ENCODE data around the gene AOC1. TPM values are rescaled to one million over a fixed set of nuclear protein-coding genes. Genes with fewer than 3 reads are reported as not detected.

AOC1 gene
- total and polyA plus RNA-seq, 2 experiments from 2014 or later: not detected

GRCh38 chr7:150874401-150875198, 22.3 kb downstream of the AOC1 start:
- Histone ChIP-seq H3K4me3 (no peak overlapping the region), H4K20me1 (ENCODE audit: insufficient read depth) (no peaks in the 10 kb centered on the region), H2AFZ (no peak overlapping the region), H3K27ac (no peak overlapping the region), H3K9me2 (ENCODE audit: insufficient read depth) (no peaks in the 10 kb centered on the region), H3K9ac (no peak overlapping the region), H3K79me2 (ENCODE audit: insufficient read depth) (no peaks in the 10 kb centered on the region), H3K4me1 (ENCODE audit: insufficient read depth) (no peaks in the 10 kb centered on the region), H3F3A (ENCODE audit: insufficient read depth) (no peaks in the 10 kb centered on the region), H3K36me3 (ENCODE audit: low read depth) (no peaks in the 10 kb centered on the region), H3K4me2 (ENCODE audit: unreplicated experiment) (no peak overlapping the region), H3K9me3 (ENCODE audit: low read depth) (no peaks in the 10 kb centered on the region), H3K27me3 (replicated peaks; ENCODE audit: insufficient read depth) (no peaks in the 10 kb centered on the region)
- 68 to 75% methylated on average over 8 of the region's 8 CpGs for WGBS, 2 experiments (ENCODE audit: low coverage in 1 of 2, low lambda C conversion rate in 2 of 2, missing lambda C conversion rate in 2 of 2)
- DNase-seq: no peak
- in situ Hi-C loops (cut with MboI): loop anchor here (10.0 kb wide), 1 partner anchor 60 kb away; no protein-coding TSS in a partner anchor
- TF ChIP-seq EZH2phosphoT487 (IDR thresholded peaks at IDR 0.05; ENCODE audit: insufficient read depth, low read depth) (no peak), EZH2 (IDR thresholded peaks at IDR 0.05; ENCODE audit: insufficient read depth, poor library complexity, severe bottlenecking) (no peak)

DNA sequence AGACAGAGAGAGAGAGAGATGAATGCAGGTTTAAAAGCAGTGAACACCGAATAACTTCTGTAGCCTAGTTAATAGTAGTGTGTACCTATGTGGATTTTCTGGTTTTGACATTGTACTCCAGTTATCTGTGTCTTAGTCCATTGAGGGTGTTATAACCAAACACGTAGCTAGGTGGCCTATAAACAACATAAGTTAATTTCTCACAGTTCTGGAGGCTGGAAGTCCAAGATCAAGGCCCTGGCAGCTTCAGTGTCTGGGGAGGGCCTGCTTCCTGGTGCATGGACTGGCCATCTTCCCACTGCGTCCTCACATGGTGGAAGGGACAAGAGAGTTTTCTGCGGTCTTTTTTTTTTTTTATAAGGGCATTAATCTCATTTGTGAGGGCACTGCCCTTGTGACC, 23.5 kb downstream of the AOC1 start:
- H4K20me1 ChIP-seq (ENCODE audit: insufficient read depth): no peaks in the 10 kb centered on the region
- H3K4me3 ChIP-seq: no peak overlapping the region
- H3K27me3 ChIP-seq (replicated peaks; ENCODE audit: insufficient read depth): no peaks in the 10 kb centered on the region
- WGBS, 2 experiments (ENCODE audit: low coverage in 1 of 2, low lambda C conversion rate in 2 of 2, missing lambda C conversion rate in 2 of 2): 46 to 52% methylated on average over 4 of the region's 4 CpGs
- DNase-seq: no peak
- no peaks in the 10 kb centered on the region for H3K79me2 ChIP-seq (ENCODE audit: insufficient read depth)
- H2AFZ ChIP-seq: no peak overlapping the region
- H3F3A ChIP-seq (ENCODE audit: insufficient read depth): no peaks in the 10 kb centered on the region
- H3K9ac ChIP-seq: no peak overlapping the region
- in situ Hi-C loops (cut with MboI): loop anchor here (10.0 kb wide), 1 partner anchor 61 kb away; no protein-coding TSS in a partner anchor
- no peaks in the 10 kb centered on the region for H3K4me1 ChIP-seq (ENCODE audit: insufficient read depth)
- no peaks in the 10 kb centered on the region for H3K36me3 ChIP-seq (ENCODE audit: low read depth)
- no peak for TF ChIP-seq EZH2 (IDR thresholded peaks at IDR 0.05; ENCODE audit: insufficient read depth, poor library complexity, severe bottlenecking)
- no peak for TF ChIP-seq EZH2phosphoT487 (IDR thresholded peaks at IDR 0.05; ENCODE audit: insufficient read depth, low read depth)
- no peak overlapping the region for H3K4me2 ChIP-seq (ENCODE audit: unreplicated experiment)
- no peaks in the 10 kb centered on the region for H3K9me2 ChIP-seq (ENCODE audit: insufficient read depth)
- no peaks in the 10 kb centered on the region for H3K9me3 ChIP-seq (ENCODE audit: low read depth)
- H3K27ac ChIP-seq: no peak overlapping the region

DNA sequence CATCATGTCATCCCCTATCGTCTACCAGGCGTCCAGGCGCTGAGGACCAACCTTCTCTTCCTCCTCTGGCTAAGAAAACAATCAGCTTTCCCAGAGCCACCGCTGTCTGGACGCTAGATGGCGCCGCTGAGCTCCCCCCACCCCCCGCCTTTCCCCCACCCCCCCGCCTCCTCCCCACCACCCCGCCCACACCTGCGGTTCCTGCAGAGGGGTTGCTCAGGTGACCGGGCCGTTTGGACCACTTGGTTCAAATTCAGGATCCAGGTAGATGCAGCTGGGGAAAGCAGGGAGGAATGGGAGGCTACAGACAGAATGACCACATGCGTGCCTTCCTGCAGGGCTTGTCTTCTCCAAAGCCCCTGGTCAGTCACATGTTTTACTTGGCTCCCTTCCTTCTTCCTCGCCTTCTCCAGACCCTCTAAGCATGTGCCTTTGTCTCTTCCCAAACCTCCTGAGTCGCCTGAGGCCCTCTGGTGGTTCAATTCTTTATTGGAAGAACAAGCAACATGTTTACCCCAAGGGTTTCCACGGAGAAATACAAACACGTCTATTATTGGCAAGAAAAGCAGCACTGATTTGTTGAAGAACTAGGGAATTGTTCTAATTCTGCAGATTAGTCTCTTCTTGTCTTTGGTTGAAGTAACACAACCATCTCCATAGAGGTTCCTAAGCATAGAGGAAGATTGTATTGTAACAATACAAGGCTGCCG, 24.7 kb downstream of the AOC1 start:
- H4K20me1 ChIP-seq (ENCODE audit: insufficient read depth): no peaks in the 10 kb centered on the region
- H3K9ac ChIP-seq: no peak overlapping the region
- no peaks in the 10 kb centered on the region for H3K79me2 ChIP-seq (ENCODE audit: insufficient read depth)
- 5 to 7% methylated on average over 10 to 19 of the region's 19 CpGs for WGBS, 2 experiments (ENCODE audit: low coverage in 1 of 2, low lambda C conversion rate in 2 of 2, missing lambda C conversion rate in 2 of 2)
- no peak overlapping the region for H2AFZ ChIP-seq
- H3K36me3 ChIP-seq (ENCODE audit: low read depth): no peaks in the 10 kb centered on the region
- no peak overlapping the region for H3K4me3 ChIP-seq
- DNase-seq: peak; percentile 72
- no peak overlapping the region for H3K27ac ChIP-seq
- H3F3A ChIP-seq (ENCODE audit: insufficient read depth): no peaks in the 10 kb centered on the region
- no peaks in the 10 kb centered on the region for H3K27me3 ChIP-seq (replicated peaks; ENCODE audit: insufficient read depth)
- no peaks in the 10 kb centered on the region for H3K9me2 ChIP-seq (ENCODE audit: insufficient read depth)
- in situ Hi-C loops (cut with MboI): loop anchor here (10.0 kb wide), 1 partner anchor 62 kb away; no protein-coding TSS in a partner anchor
- H3K4me2 ChIP-seq (ENCODE audit: unreplicated experiment): no peak overlapping the region
- TF ChIP-seq EZH2phosphoT487 (IDR thresholded peaks at IDR 0.05; ENCODE audit: insufficient read depth, low read depth) (no peak), EZH2 (IDR thresholded peaks at IDR 0.05; ENCODE audit: insufficient read depth, poor library complexity, severe bottlenecking) (no peak)
- H3K9me3 ChIP-seq (ENCODE audit: low read depth): no peaks in the 10 kb centered on the region
- H3K4me1 ChIP-seq (ENCODE audit: insufficient read depth): no peaks in the 10 kb centered on the region

- Histone ChIP-seq H3K9me3 (ENCODE audit: low read depth) (no peaks in the 10 kb centered on the region), H4K20me1 (ENCODE audit: insufficient read depth) (no peaks in the 10 kb centered on the region), H2AFZ (no peak overlapping the region), H3K27ac (no peak overlapping the region), H3K4me2 (ENCODE audit: unreplicated experiment) (no peak overlapping the region), H3K4me1 (ENCODE audit: insufficient read depth) (no peaks in the 10 kb centered on the region), H3K79me2 (ENCODE audit: insufficient read depth) (no peaks in the 10 kb centered on the region), H3F3A (ENCODE audit: insufficient read depth) (no peaks in the 10 kb centered on the region), H3K27me3 (replicated peaks; ENCODE audit: insufficient read depth) (no peaks in the 10 kb centered on the region), H3K9ac (no peak overlapping the region), H3K4me3 (no peak overlapping the region), H3K36me3 (ENCODE audit: low read depth) (no peaks in the 10 kb centered on the region), H3K9me2 (ENCODE audit: insufficient read depth) (no peaks in the 10 kb centered on the region)
- TF ChIP-seq EZH2phosphoT487 (IDR thresholded peaks at IDR 0.05; ENCODE audit: insufficient read depth, low read depth): no peak
- no peak for TF ChIP-seq EZH2 (IDR thresholded peaks at IDR 0.05; ENCODE audit: insufficient read depth, poor library complexity, severe bottlenecking)
- in situ Hi-C loops (cut with MboI): loop anchor here (10.0 kb wide), 1 partner anchor 63 kb away; no protein-coding TSS in a partner anchor
- no peak for DNase-seq
- 42 to 52% methylated on average over 4 of the region's 4 CpGs for WGBS, 2 experiments (ENCODE audit: low coverage in 1 of 2, low lambda C conversion rate in 2 of 2, missing lambda C conversion rate in 2 of 2)
These were observed 25.2 kb downstream of the AOC1 start for GRCh38 chr7:150877536-150877935.

Measured in GM23248 (cell line).